HG02884 (cell line): ENCODE results near the gene DPM1.

Experiments used
- ATAC-seq: cut with Tn5 transposase; IDR thresholded peaks from one replicate; pipeline ENCODE4 v1.9.1; 2021; ENCODE audit warnings: mild to moderate bottlenecking, moderate library complexity; ENCODE audit not compliant: unreplicated experiment

DPM1 gene

GRCh38 chr20:50900261-50900660, 58.1 kb downstream of the DPM1 start:
- no peak for ATAC-seq

- ATAC-seq, result no peak
Measured at GRCh38 chr20:50898475-50898874, 59.9 kb downstream of the DPM1 start.

- ATAC-seq, result no peak
Measured at GRCh38 chr20:50895111-50895830, 63.1 kb downstream of the DPM1 start.

GRCh38 chr20:50893620-50894019, 64.7 kb downstream of the DPM1 start:
- no peak for ATAC-seq

- no peak for ATAC-seq
Measured at GRCh38 chr20:50892394-50892793, 65.9 kb downstream of the DPM1 start.

GRCh38 chr20:50891138-50891537, 67.2 kb downstream of the DPM1 start:
- no peak for ATAC-seq

- ATAC-seq, result no peak
Measured at GRCh38 chr20:50887576-50887975, 70.8 kb downstream of the DPM1 start.

GRCh38 chr20:50886184-50886790, 72.0 kb downstream of the DPM1 start:
- no peak for ATAC-seq

GRCh38 chr20:50885781-50886180, 72.6 kb downstream of the DPM1 start:
- ATAC-seq, result no peak

- ATAC-seq, result no peak
Measured at GRCh38 chr20:50885068-50885467, 73.3 kb downstream of the DPM1 start.
